ENCODE data around the gene FAM20B. TPM values are rescaled to one million over a fixed set of nuclear protein-coding genes. Genes with fewer than 3 reads are reported as not detected.

Gene FAM20B
- total RNA-seq, 1 experiment from 2014 or later, result 35.4 TPM

DNA sequence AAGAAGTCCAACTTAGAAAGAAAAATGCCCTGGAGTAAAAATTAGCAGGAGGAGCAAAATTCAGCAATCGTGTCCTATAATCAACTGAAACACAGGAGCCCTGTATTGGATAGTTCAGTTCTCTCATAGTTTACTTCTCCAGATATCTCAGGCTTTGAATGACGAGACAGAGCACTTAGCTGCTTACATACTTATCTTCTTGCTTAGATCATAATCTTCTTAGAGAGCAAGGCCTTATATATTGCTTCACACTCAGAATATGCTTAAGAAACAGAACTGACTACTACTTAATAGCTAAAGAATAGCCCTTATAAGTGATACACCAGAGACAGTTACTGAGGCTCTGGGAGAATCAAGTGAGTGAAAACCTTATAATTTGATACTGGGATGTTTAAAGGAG lies 95.0 kb downstream of the FAM20B start:
- H4K20me1 ChIP-seq (ENCODE audit: control insufficient read depth, insufficient read depth, insufficient read length), result no peaks in the 10 kb centered on the region
- TF ChIP-seq, protein P1, sequence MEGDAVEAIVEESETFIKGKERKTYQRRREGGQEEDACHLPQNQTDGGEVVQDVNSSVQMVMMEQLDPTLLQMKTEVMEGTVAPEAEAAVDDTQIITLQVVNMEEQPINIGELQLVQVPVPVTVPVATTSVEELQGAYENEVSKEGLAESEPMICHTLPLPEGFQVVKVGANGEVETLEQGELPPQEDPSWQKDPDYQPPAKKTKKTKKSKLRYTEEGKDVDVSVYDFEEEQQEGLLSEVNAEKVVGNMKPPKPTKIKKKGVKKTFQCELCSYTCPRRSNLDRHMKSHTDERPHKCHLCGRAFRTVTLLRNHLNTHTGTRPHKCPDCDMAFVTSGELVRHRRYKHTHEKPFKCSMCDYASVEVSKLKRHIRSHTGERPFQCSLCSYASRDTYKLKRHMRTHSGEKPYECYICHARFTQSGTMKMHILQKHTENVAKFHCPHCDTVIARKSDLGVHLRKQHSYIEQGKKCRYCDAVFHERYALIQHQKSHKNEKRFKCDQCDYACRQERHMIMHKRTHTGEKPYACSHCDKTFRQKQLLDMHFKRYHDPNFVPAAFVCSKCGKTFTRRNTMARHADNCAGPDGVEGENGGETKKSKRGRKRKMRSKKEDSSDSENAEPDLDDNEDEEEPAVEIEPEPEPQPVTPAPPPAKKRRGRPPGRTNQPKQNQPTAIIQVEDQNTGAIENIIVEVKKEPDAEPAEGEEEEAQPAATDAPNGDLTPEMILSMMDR (conservative IDR thresholded peaks at IDR 0.05), result no peak
- no CpG with 5 or more reads among the region's 2 CpGs for WGBS (ENCODE audit: extremely low coverage, insufficient read length, low lambda C conversion rate)
- H3K4me1 Mint-ChIP-seq, result peaks cover 8 to 16% of the 10 kb centered on the region in 2 experiments
- no peak overlapping the region for H3K18ac ChIP-seq (ENCODE audit: insufficient read length, low read depth, low read length)
- no peaks in the 10 kb centered on the region for H3K79me1 ChIP-seq (ENCODE audit: insufficient read depth, low read depth, low read length, poor library complexity, severe bottlenecking)
- no peak overlapping the region for H3K56ac ChIP-seq (ENCODE audit: insufficient read length, low read depth, low read length)
- no peak overlapping the region; a peak in 1 of 7 replicates for H3K27ac Mint-ChIP-seq
- peaks cover 20 to 39% (median 30%) of the 10 kb centered on the region in 3 experiments for H3K36me3 Mint-ChIP-seq (ENCODE audit: insufficient read depth in 1 of 3, low read depth in 3 of 3)
- no peak for DNase-seq
- no peak overlapping the region for H3K14ac ChIP-seq (ENCODE audit: insufficient read depth, low read length)
- no peak overlapping the region for H3K4me3 Mint-ChIP-seq
- no peak overlapping the region for H3K27ac ChIP-seq (ENCODE audit: insufficient read length, low read depth, low read length)
- no peak overlapping the region for H2BK12ac ChIP-seq (ENCODE audit: insufficient read length, low read depth, low read length)
- H3K9ac ChIP-seq (ENCODE audit: extremely low read depth, insufficient read length, low read length), result no peak overlapping the region
- H3K27me3 Mint-ChIP-seq (ENCODE audit: low read depth), result no peaks in the 10 kb centered on the region
- H3K9me3 ChIP-seq (ENCODE audit: control insufficient read depth, low read depth, low read length), result no peaks in the 10 kb centered on the region
- H3K4me2 ChIP-seq (ENCODE audit: insufficient read depth, insufficient read length, low read length), result no peak overlapping the region
- H2AK5ac ChIP-seq (ENCODE audit: insufficient read length, low read length), result no peak overlapping the region
- no peak overlapping the region for H2AFZ ChIP-seq (ENCODE audit: low read length)
- no peaks in the 10 kb centered on the region for H3K23me2 ChIP-seq (ENCODE audit: insufficient read length, low read depth, low read length, poor library complexity, severe bottlenecking)
- H3K79me2 ChIP-seq (ENCODE audit: insufficient read depth, low read length), result no peaks in the 10 kb centered on the region
- no peak overlapping the region for H2BK20ac ChIP-seq (ENCODE audit: low read depth, low read length, poor library complexity, severe bottlenecking)
- H3T11ph ChIP-seq (ENCODE audit: low read length), result no peak overlapping the region
- no peak overlapping the region for H4K5ac ChIP-seq (ENCODE audit: insufficient read length, low read depth, low read length)
- no peak overlapping the region for H2BK15ac ChIP-seq (ENCODE audit: low read depth, low read length)
- H2BK5ac ChIP-seq (ENCODE audit: insufficient read length, low read length), result no peak overlapping the region
- H3K4ac ChIP-seq (ENCODE audit: low read depth, low read length), result no peak overlapping the region
- H3K23ac ChIP-seq (ENCODE audit: insufficient read length, low read depth, low read length), result no peak overlapping the region
- 0 out of 2 replicates have a peak, but pooled peaks cover 4% of the 10 kb centered on the region for H3K4me1 ChIP-seq (ENCODE audit: insufficient read depth, low read length)
- no peaks in the 10 kb centered on the region for H3K27me3 ChIP-seq (ENCODE audit: insufficient read depth, low read length)
- no peak overlapping the region for H2BK120ac ChIP-seq (ENCODE audit: low read depth, low read length, poor library complexity, severe bottlenecking)
- no peak overlapping the region for H4K8ac ChIP-seq (replicated peaks; ENCODE audit: insufficient read length, low read depth, low read length)
- H4K91ac ChIP-seq (ENCODE audit: insufficient read length, low read depth, low read length), result no peak overlapping the region
- no peaks in the 10 kb centered on the region for H3K9me3 Mint-ChIP-seq

All from H9 (cell line).